RPMI7951 (cell line): ENCODE data around the gene PPP1R14D. TPM values are rescaled to one million over a fixed set of nuclear protein-coding genes. Genes with fewer than 3 reads are reported as not detected.

ENCODE experiments used
- DNase-seq: peaks from one replicate; pipeline ENCODE4 v3.0.0-alpha.2; 2012; ENCODE audit warnings: low read depth
- total RNA-seq: library from RNA; depleted of rRNA; stranded (reverse); fragments of >200 nt; shearing (Covaris generic); gene quantifications from 2 replicates; pipeline ENCODE4 v1.2.3, GENCODE V29; 2014

PPP1R14D gene
- total RNA-seq, 1 experiment from 2014 or later = not detected

DNA sequence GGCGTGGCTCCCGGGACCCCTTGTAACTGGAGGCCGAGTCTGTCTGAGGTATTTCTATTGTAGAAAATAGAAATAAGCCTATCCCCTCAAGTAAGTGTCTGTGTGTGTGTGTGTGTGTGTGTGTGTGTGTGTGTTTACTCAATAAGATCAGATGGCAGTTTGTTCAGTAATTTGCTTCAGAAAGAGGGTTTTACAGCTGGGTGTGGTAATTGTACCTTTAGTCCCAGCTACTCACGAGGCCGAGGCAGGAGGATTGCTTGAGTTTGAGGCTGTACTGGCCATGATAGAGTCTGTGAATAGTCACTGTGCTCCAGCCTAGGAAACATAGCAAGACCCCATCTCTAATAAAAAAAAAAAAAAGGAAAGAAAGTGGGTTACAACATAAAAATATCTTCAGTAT, 24.0 kb upstream of the PPP1R14D start:
- no peak for DNase-seq

DNA sequence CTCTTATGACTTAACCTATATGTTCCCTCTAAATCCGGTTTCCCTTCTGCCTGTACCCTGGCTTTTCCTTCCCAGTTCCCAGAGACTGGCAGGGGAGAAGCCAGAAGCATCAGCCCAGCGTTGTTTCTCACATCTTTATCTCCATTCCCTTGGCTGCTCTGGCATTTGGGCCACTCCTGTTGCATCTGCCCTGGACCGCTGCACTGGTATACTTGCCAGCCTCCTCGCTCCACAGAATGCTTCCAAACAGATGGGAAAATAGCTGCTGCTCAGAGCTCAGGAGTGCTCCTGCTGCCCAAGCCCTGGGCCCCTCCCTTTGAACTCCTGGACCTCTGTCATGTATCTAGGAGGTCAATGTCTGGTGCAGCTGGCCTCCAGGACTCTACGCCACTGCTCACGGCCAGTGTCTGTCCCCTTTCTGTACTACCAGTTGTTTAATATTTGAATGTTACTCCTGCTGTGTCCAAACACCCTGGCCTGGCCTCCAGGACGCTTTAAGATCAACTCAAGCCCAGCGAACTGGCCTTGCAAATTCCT, 22.1 kb upstream of the PPP1R14D start:
- no peak for DNase-seq

DNA sequence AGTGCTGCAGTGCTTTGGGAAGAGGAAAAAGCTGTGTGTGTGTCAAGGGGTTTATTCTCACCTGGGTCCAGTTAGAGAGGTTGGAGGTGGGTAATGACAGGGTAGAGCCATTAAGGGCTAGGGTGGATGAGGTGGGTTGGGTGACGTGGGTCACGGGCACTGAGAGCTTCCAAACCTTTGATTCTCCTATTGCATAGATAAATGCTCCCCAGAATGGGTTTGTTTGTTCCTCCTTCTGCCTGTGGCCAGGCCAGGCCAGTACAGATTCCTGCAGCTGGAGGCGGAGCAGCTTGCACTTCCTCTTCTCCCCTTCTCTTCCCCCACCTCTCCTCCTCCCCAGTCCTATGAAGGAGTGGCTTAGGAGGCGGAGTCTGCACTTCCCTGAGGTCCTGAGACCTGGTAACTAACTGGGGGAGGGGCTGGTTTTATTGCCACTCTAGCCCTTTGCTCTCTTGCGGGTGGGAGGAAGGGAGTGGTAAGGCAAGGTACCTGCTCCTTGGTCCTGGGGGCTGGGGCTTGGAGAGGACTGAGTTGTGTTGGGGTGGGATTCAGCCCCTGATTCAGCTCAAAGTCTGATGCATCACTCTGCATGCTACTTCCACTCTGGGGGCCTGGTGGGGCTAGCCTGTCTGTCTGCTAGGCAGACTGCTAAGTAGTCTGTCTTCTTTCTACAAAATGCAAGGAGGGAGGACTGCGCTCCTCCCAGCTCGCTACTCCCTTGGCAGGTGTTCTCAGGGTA, 18.9 kb upstream of the PPP1R14D start:
- DNase-seq = no peak

DNA sequence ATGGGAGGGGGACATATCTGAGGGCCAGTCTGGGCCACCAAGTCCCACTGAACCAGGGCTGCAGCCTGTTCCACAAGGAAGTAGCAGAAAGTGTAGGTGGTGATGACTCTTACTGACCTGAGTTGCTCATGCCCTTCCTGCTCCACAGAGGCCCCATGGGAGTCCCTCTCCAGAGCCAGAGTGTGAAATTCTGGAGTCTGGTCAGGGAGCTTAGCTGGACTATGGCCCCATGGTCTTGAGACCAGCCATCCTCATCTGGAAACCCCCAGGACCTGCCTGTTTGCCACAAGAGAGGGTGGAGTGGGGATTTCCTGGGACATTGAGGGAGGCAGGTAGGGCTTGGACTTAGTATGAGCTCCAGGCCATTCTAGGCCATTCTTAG, 18.3 kb upstream of the PPP1R14D start:
- DNase-seq = no peak

DNA sequence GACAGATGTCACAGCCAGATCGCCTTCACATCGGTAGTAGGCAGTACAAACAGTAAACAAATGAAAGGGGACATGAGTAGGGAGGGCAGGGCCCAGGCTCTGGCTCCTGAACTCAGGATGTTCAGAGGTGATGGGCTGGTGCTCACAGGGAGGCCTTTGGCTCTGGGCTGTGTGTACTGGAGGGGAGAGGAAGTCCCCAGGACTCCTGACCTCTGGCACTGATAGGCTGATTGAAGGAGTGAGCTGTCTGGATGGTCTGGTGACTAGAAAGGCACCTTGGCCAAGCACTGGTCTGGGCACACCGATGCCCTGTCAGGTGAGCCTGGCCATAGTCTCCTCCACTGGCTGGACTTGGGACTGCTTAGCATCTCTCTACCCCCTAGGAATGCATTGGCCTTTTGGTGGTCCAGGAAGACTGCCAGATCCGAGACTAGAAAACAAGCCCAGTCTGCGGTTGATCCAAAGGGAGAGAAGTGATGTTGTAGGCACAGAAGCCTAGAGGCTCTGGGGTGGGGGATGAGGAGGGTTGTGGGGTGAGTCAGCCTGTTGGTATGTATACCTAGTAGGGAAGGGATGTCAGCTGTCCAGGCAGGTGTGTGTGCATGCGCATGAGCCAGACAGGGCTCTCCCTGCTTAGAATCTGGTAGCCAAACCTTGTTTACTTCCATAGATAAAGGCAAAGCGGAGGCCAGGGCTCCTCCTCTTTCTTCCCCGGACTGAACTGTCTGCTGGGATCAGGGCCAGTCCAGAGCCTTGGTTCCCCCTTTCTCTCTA, 17.2 kb upstream of the PPP1R14D start:
- no peak for DNase-seq

DNA sequence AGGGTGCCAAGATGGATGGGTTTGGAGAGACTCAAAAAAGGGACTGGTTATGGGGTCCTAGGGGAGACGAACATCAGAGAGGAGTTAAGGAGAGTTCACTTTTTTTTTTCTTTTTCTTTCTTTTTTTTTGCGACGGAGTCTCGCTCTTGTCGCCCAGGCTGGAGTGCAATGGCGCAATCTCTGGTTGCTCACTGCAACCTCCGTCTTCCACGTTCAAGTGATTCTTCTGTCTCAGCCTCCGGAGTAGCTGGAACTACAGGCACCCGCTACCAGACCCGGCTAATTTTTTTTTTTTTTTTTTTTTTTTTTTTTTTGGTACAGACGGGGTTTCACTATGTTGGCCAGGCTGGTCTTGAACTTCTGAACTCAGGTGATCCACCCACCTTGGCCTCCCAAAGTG, 16.5 kb upstream of the PPP1R14D start:
- DNase-seq = no peak

DNA sequence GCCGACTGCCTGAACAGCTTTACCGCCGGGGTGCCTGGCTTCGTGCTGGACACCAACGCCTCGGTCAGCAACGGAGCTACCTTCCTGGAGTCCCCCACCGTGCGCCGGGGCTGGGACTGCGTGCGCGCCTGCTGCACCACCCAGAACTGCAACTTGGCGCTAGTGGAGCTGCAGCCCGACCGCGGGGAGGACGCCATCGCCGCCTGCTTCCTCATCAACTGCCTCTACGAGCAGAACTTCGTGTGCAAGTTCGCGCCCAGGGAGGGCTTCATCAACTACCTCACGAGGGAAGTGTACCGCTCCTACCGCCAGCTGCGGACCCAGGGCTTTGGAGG, 16.2 kb upstream of the PPP1R14D start:
- no peak for DNase-seq

DNA sequence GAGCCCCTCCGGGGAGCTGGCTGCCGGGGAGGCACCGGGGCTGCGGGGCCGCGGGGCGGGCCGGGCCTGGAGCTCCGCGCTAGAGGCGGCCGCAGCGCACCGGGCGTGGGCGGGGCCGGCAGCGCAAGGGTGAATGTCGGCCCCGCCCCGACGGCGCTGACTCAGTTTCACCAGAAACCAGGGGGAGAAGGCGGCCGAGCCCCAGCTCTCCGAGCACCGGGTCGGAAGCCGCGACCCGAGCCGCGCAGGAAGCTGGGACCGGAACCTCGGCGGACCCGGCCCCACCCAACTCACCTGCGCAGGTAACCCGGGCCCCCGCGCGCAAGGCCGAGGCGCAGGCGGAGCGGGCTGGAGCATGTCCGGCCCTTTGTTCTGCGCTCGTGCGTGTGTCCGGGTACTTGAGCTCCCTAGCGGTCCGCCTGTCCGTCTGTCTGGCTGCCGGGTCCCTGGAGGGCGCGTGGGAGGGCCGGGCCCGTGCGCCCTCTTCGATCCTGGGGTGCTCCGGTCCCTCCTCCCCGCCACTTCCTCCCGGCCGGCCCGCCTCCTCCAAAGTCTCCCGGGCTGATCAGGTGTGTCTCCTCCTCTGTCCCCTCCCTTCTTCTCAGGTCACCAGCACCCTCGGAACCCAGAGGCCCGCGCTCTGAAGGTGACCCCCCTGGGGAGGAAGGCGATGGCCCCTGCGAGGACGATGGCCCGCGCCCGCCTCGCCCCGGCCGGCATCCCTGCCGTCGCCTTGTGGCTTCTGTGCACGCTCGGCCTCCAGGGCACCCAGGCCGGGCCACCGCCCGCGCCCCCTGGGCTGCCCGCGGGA, 15.6 kb upstream of the PPP1R14D start, which contains the start of gene SPINT1:
TSS of gene SPINT1 (plus strand) at position 164 of the 811 bp plus-strand sequence. CDS start at position 671, 507 bp downstream.
- no peak for DNase-seq

DNA sequence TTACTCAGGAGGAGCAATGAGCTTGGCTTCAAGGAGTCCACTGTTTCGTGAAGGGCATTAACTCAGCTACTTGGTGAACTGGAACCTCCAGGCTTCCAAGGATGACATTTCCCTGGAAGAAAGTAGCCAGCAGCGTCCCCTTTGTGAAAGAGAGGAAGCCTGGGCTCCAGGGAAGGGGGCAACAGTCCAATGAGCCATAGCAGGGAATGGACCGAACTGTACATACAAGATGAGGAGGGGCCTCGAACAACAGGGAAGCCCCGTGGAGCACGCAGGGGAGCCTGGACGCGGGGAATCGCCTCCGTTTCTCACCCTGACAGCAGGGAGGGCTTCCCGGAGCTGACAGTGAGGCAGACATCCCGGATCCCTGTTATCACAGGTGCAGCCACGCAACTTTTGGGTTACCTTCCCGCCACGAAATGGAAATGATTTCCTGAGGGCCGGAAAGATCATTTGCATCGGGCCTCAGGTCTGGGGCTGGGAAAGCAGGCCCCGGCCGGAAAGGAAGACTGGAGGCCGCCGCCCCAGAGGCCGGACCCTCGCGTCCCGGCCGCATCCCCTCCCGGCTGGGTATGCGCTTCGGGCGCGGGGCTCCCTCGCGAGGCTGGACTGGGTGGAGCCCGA, 14.9 kb upstream of the PPP1R14D start:
- no peak for DNase-seq

DNA sequence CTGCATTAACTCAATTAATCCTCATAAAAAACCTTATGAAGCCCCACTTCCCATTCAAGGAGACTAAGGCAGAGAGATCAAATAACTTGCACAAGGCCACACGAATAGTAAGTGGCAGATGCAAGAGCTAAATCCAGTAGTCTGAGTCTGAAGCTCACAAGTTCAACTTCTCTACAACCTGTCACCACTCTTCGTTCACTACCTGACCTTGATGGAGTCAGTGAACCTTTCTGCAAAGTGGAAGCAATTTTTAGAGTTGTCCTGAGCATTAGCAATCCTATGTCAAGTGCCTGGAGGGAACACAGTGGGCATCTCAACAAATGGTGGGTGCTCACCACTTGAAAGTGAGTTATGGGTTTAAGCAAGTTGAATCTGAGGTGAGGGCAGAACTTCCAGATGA, 13.2 kb upstream of the PPP1R14D start:
- no peak for DNase-seq

DNA sequence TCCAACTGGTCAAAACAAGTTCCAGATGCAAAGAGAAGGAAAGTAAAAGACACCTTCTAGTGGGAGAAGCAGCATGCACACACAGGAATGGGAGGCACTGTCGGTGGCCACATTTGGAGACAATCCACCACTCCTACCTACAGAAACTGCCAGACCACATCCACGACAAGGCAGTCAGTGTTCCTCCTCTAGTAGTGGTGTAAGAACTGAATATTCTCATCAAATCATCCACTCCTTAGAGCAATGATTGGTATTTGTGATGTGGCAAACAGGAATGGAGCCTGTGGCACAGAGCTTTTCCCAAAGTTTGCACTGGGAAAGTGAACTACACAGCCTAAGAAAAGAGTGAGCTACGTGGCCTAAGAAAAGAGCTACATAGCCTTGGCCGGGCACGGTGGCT, 10.2 kb upstream of the PPP1R14D start:
- DNase-seq = no peak

DNA sequence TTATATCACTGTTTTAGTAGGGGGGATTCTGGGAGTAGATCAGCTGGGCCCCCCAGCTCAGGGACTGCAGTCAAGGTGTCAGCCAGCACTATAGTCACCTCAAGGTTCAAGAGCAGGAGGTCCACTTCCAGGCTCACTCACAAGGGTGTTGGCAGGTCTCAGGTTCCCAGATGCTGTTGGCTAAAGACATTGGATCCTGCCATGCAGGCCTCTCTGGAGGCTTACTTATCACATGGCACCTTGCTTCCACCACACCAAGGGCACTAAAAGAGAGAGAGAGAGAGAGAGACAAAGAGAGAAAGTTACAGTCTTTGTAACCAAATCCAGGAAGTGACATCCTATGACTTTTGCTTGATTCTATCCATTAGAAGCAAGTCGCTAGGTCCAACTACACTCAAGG, 7.5 kb upstream of the PPP1R14D start:
- DNase-seq = no peak

DNA sequence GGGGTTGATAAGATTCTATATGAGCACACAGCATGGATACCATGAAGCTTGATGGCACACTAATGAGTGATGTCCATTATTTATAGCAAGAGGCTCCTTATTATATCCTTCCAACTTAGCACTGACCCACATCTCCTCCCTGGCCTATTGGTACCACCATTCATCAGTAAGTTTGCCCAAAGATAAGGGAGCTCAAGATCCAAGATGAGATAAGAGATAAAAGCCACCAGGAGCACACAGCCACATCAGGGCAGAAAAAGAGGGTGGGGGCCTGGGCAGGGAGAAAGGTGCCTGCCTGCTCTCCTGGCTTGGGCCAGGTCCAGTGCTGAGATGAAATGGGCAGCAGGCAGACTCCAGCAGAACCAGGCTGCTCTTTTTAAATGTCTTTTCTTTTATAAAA, 4.4 kb upstream of the PPP1R14D start:
- DNase-seq = no peak

DNA sequence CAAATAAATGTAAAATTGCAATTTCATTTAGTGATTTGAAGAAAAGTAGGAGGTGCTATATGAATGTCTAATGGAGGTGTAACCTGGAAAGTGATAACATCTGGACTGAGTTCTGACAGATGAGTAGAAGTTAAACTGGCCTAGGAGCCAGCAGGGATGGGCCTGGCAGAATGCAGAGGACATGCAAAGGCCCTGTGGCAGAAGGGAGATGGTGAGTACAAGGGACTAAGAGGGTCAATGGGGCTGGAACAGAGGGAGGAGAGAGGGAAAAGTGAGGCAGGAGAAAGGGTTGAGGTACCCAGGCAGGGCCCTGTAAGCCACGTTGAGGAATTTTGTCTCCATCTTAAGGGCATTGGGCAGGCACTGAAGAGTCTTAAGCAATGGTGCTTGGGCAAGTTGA, 3.4 kb upstream of the PPP1R14D start:
- no peak for DNase-seq

DNA sequence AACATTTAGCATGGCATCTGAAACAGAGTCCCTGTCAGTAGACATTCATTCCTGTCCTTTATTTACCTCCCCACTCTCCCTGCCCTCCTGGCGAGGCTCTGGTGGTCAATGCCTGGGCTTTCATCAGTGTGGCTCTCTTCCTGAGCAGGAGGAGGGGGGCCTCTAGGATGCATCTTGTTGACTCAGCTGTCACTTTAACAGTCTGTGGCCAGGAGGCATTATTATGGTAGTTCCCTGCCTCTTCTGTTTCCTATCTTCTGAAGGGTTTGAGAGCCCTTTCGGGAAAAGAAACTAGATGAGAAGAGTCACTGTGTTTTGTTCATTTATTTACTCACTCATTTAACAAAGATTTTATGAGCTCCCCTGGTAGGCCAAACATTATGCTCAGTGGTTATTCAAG, 2.4 kb upstream of the PPP1R14D start:
- DNase-seq = no peak

DNA sequence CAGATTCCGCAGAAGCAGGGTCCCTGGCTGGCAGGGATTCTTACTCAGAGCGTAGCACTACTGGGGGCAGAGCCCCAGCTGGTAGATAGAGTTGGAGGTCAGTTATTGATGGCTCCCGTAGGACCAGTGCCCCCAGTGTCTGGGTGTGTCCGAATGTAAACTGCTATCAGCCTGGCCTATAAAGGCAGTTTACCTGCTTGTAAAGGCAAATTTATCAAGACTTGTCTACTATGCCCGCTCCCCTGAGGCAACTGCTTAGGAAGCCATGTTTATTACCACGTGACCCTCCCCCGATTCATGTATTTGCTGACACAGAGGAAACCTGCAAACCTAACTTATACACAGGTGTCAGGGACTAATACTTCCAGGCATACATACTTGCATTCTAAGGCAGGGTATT, 607 bp upstream of the PPP1R14D start:
- DNase-seq = no peak

DNA sequence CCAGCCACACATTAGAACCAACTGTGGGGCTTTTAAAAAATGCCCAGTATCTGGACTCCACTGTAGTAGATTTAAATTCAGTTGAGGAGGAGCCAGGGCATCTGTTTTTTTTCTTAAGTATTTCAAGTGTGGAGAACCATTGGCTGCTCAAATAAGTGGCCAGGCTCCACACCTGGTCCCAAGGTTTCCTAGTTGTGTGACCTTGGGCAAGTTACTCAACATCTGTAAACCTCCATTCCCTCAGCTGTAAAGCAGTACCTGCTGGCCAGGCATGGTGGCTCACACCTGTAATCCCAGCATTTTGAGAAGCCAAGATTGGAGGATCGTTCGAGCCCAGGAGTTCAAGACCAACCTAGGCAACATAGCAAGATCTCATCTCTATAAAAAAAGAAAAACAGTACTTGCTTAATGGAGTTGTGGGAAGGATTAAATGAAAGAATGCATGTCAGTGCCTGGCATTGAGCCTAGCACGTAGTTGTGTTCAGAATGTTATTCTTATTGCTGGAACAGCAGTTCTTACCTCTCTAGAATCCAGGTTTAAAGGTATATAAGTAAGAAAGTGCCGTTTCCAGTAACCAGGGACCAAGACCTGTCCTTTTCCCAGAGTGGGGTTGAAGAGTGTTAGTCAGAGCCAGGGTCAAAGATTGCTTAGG, 2.0 kb downstream of the PPP1R14D start:
- no peak for DNase-seq

DNA sequence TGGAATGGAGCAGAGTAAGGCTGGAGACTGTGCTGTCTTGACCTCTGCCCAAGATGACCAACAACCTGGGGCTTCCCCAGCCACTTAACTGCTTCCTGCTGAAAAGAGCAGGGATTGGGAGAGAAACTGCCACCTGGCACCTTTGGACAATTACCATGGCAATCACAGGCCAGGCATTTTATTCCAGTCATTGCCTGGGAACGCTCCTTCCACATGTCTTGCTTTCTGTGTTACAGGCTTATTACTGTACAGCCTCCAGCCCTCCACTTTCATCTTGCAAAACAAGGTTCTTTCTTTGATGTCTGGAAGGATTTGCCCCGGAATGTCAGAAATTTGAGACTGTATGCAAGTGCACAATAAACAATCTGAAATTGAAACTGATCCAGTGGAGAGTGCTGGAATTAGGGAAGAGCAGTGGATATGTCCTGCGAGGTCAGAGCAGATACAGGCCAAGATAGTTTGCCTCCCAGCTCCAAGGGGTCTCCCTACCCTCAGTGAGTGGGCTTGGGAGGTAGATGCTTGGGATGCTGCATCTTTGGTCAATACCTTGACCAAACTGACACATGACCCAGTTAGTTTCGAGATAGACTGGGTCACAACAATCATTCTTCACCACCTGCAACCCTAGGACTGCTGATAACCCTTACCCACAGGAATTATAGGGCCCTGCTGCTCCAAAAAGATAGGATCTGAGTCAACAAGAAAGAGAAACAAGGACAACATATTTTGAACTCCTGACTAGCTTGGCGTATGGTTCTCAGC, 2.7 kb downstream of the PPP1R14D start:
- DNase-seq = peak; percentile 61

DNA sequence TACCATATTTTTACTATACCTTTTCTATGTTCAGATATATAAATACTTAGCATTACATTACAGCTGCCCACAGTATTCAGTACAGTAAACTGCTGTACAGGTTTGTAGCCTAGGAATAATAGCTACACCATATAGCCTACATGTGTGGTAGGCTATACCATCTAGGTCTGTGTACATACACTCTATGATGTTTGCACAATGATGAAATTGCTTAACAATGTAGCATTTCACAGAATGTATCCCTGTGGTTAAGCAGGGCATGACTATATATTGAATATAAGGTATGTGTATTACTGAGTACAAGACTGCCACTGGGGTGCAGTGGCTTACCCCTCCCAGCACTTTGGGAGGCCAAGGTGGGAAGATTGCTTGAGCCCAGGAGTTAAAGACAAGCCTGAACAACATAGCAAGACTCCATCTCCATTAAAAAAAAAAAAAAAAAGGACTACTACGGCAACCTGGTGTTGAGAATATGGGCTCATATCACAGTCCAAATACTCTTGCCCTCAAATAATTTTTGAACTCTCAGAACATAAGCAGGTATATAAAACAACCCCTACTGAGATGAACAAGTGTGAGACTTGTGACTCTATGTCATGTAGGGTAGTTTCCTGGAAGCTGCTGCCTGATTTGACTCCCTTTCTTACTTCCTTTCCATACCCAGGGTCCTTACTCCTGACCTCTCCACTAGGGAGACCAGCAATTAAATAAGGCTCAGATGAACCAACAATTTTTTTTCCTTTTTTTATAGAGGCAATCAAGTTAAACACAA, 4.8 kb downstream of the PPP1R14D start:
- no peak for DNase-seq

DNA sequence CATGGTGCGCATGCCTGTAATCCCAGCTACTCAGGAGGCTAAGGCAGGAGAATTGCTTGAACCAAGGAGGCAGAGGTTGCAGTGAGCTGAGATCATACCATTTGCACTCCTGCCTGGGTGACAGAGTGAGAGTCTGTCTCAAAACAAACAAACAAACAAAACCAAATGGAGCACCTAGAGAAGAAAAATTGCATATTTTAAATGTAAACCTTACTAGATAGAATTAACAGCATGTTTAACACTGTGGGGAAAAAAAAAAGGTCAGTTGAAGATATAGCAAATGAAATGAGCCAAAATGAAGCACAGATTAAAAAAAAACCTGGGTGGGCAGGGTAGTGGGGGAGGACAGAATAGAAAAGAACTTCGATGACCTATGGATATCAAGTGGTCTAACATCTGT, 7.3 kb downstream of the PPP1R14D start:
- DNase-seq = no peak
